Activated naive CD4-positive, alpha-beta T cell (primary cell): ENCODE measurements around the gene GLCCI1.

ENCODE experiments used
- DNase-seq, 4 experiments: peaks; one replicate each; lab custom pipeline; 2025; lab: John Stamatoyannopoulos, UW

The GLCCI1 gene

DNA sequence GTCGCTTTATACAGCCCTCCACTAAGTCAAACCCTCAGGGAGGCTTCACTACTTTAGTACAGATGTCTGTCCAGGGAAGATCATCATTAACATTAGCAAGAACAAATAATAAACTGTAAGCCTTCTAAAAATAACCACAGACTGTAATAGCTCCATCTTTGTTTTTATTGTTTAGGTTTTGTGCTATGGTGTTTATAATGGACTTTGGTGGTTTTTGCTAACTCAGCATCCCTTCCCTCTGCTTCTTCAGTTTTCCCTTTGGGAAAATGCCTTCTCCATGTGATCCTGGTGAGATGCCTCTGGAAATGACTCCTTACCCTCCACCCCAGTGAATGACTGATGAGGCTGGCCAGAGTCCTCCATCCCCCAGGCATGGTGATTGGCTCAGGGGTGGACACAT lies 162.1 kb downstream of the GLCCI1 start:
- no peak for DNase-seq

DNA sequence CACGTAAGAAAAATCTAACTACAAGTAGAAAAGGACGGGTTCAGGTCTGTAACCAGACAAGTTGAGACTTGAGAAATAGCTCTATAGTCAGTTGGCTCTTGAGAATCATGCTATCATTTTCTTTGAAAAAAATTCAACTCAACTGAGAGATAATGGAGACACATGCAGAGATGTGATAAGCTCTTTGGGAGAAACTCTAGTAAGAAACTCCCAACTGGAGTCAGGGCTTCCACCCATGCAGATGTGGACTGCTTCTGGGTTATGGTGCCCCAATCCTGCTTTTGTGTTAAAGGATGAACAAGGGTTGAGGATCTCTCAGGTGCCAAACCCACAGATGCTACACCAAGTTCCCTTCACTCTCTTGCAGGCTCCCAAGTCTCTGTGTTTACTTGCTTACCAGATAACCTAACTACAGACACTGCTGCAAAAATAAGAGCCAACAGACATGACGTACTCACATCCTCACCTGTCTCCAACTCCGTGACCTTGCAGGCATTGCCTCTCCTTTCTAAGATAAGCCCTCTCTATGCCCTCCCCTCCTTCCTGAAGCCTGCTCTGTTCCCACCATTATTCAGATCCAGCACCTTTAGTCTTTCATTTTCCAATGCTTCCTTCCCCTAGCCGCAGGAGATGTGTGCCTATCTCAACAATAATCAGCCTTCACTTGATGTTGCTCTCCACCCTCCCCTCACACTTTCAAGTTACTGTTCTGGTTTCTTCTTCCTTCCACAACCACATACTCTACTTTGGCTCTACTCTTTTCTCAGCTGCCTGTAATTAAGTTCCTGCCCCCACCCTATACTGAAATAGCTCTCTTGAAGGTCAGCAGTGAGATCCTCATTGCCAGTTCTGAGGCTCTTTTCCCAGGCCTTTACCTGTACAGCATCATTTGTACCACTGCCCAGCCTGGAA lies 163.4 kb downstream of the GLCCI1 start:
- DNase-seq: no peak

DNA sequence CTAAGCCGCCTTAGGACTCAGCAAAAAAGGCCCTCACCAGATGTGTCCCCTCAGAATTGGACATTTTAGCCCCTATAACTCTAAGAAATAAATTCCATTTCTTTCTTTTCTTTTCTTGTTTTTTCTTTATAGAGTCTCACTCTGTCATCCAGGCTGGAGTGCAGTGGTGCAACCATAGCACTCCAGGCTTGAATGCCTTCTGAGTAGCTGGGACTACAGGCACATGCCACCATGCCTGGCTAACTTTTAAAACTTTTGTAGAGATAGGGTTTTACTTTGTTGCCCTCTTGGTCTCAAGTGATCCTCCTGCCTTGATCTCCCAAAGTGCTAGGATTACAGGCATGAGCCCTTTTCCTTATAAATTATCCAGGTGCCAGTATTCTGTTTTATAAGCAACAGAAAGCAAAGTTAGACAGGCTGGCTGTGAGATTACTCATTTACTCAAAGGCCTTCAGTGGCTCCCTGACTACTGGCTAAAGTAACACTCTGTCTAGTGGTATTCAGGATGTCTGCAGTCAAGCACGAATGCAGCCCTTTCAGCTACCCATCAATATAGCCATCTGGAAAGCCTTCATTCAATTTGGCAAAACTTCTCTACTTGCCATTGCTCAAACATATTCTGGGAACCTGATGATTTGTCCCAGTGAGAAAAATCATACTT lies 164.7 kb downstream of the GLCCI1 start:
- no peak for DNase-seq

DNA sequence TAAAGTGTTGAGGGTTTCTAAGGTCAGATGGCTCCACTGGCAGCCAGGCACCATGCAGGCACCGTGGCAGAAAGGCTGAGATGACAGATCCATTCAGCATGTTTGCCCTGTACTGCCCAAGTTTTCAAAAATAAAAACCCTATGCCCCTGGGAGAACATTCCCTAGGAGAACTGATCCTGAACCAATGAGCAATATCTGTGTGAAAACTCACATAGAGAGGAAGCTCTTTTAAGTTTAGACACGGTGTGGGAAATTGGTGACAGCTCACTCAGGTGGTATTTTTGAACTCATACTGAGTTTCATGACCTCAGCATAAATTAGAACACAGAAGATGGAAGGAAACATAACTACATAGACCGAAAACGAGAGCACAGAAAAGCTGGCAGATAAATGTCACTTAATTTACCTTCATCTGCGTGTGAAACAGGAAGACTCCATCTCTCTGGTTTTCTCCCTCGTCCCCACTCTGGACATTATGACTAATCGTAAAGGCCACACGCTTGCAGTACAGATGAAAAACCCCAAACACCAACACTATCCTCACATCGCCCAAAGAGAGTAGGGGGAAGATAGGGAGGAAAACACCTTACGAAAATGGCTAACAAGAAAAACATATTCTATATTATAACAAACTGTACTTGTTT lies 165.6 kb downstream of the GLCCI1 start:
- DNase-seq: no peak

DNA sequence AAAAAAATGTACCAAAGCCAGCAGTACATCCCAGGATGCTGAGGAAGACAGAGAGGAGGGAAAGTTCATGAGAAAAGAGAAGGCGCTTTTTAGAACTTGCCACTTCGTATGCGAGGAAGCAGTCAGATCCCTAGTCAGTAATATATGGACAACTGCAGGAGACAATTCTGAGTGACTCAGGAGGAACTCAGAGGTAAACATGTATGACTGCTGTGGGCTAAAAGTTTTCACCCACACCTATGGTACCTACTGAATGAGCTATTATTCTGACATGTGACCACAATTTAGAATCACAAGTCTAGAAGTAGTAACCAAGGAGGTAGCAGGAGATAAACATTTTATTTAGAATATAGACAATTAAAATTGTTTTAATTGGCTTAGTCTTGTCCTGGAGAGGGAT lies 166.8 kb downstream of the GLCCI1 start:
- DNase-seq: no peak

DNA sequence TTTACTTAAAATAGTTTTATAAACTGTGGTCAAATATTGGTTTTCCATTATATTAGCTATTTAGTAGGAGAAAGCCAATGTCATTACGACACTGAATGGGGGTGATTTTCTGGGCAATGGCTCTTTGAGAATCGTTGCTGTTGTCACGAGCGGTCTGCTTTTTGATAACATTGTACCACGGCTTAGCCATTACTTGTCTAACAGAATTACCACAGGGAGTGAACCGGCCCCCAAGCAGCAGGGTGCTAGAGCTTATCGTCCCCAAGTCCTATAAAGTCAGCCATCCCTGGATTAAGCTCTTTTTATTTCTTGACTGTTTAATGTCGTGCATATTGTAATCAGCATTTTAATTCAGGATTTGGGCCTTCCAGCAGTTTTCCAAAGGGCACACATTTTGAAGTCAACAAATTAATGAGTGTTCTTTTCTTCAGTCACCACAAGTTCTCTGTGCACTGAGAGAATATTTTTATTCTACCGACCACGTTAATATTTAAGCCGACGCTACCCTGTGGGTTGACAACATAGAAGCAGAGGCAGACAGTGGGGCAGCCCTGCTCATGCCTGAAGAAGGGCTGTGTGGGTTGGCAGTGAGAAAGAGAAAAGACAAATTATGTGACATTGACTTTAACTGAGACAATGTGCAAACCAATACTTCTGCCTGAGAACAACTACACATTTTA lies 167.6 kb downstream of the GLCCI1 start:
- DNase-seq: no peak
